Upper lobe of right lung (tissue), 1 donor: Measurements from ENCODE around the gene ASPN. TPM values are rescaled to one million over a fixed set of nuclear protein-coding genes. Genes with fewer than 3 reads are reported as not detected.

Experiments used
- ATAC-seq: fragments of 200-7000 bp; cut with Tn5 transposase; one replicate; pipeline ENCODE4 v1.9.1; 2020; ENCODE audit warnings: mild to moderate bottlenecking, moderate library complexity
- DNase-seq: peaks from one replicate; pipeline ENCODE4 v3.0.0-alpha.2; 2020
- H3K27ac ChIP-seq: fragments of 200-600 bp; one replicate; pipeline ENCODE4 v1.8.0; 2022
- H3K27me3 ChIP-seq: fragments of 200-600 bp; one replicate; pipeline ENCODE4 v1.8.0; 2022; ENCODE audit warnings: mild to moderate bottlenecking
- H3K36me3 ChIP-seq: fragments of 200-600 bp; one replicate; pipeline ENCODE4 v1.8.0; 2022
- H3K4me1 ChIP-seq: fragments of 200-600 bp; one replicate; pipeline ENCODE4 v1.8.0; 2022
- H3K4me3 ChIP-seq: fragments of 200-600 bp; one replicate; pipeline ENCODE4 v1.8.0; 2022; ENCODE audit warnings: mild to moderate bottlenecking
- H3K9me3 ChIP-seq: fragments of 200-600 bp; one replicate; pipeline ENCODE4 v1.8.0; 2022
- intact Hi-C: fragments of 100-400 bp; cut with DNase I; formaldehyde crosslinking; loops from one replicate; pipeline ENCODE4 v1.11.0; 2022
- total RNA-seq: library from RNA; stranded (reverse); fragmentation: NEBNext Ultra II Directional; extraction: Animal tissue kit (Norgen Biotek cat#: 25700); gene quantifications from one replicate; pipeline ENCODE4 v1.2.1, GENCODE V29; 2021
- TF ChIP-seq, protein P1 (sequence below): fragments of 200-600 bp; IDR thresholded peaks from one replicate; pipeline ENCODE4 v1.8.0; 2022; ENCODE audit warnings: antibody characterized with exemption
- donor health status: DM: no; HTN: yes; CAD: no; lungs with severe emphysema.

ASPN gene
- total RNA-seq, 1 donor from 2014 or later: 7.5 TPM

DNA sequence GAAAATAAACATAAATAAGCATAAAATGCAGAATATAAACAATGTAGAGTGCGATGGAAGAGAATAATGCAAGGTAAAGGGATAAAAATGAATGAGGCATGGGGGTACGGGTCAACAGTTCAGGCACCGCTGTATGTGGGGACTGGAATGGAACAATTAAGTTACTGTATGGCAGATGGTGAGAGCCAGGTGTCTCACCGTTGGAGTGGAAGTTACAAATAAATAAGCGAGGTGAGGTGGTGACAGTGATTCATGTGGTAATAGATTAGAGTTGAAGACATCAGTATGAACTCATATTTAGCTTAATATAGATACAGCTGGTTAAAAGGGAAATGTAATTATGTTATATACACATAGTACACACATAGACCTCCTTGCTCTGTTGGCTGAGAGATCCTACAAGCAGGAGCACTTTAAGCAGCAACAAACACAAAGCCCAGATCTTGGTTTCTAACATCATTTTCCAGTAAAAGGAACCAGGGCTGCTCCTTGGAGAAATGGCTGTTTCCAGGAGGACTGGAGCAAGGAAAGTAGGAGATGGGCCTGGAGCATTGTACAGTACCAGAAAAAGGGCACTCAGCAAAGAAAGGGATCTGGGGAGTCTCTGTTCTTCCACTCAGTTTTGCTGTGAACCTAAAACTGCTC, 55.7 kb downstream of the ASPN start:
- intact Hi-C loops: no loop called here

DNA sequence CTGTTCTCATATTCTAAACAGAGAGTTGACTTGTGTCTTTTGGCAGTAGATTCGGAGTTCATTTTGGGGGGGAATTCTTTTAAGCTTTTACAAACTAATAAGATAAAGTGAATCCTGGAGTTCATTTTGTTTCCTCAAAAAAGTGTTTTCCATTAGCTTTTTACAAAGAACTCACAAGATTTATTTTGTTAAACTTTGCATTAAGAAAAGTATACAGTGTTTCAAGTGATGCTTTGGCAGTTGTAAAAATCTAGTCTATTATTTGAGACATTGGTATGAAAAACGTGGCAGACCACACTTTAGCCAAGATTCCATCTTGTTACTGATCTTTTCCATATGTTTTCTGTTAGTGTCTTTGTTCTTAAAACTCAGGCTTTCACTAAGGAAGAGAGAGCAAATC, 56.8 kb downstream of the ASPN start:
- Histone ChIP-seq H3K27ac (no peak overlapping the region), H3K36me3 (no peaks in the 10 kb centered on the region), H3K4me1 (peaks cover 4% of the 10 kb centered on the region), H3K4me3 (no peak overlapping the region), H3K9me3 (no peaks in the 10 kb centered on the region), H3K27me3 (no peaks in the 10 kb centered on the region)
- DNase-seq: no peak
- no peak for ATAC-seq
- intact Hi-C loops: no loop called here
- TF ChIP-seq, protein P1, sequence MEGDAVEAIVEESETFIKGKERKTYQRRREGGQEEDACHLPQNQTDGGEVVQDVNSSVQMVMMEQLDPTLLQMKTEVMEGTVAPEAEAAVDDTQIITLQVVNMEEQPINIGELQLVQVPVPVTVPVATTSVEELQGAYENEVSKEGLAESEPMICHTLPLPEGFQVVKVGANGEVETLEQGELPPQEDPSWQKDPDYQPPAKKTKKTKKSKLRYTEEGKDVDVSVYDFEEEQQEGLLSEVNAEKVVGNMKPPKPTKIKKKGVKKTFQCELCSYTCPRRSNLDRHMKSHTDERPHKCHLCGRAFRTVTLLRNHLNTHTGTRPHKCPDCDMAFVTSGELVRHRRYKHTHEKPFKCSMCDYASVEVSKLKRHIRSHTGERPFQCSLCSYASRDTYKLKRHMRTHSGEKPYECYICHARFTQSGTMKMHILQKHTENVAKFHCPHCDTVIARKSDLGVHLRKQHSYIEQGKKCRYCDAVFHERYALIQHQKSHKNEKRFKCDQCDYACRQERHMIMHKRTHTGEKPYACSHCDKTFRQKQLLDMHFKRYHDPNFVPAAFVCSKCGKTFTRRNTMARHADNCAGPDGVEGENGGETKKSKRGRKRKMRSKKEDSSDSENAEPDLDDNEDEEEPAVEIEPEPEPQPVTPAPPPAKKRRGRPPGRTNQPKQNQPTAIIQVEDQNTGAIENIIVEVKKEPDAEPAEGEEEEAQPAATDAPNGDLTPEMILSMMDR: no peak

More for the DNA sequence above, 55.7 kb downstream of the ASPN start:
- Histone ChIP-seq H3K4me3 (no peak overlapping the region), H3K4me1 (peaks cover 4% of the 10 kb centered on the region), H3K27ac (peak overlapping the region; percentile 14), H3K9me3 (no peaks in the 10 kb centered on the region), H3K27me3 (no peaks in the 10 kb centered on the region), H3K36me3 (no peaks in the 10 kb centered on the region)
- no peak for ATAC-seq
- TF ChIP-seq, protein P1: no peak
- DNase-seq: no peak

DNA sequence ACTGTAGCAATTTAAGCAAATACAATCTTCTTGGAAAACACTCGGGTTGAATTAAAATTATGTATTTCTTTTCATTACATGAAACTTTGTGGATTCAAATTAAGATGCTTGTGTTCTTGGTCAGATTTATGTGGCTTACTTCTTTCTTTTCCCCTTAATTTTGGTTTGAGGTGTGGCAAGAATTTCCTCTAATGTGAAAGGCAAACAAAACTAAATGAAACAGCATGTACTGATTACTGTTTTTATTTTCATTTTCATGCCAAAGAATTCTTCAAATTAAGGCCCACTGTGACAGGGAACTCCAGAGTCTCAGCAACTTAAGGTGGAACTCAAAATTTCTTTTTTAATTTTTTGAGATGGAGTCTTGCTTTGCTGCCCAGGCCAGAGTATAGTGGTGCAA, 58.0 kb downstream of the ASPN start, which contains the start of gene OMD:
Gene OMD, minus strand, starts transcription at position 132 of the 400 bp plus-strand sequence. CDS start 6,913 bp downstream, outside the sequence.
- no peak for DNase-seq
- Histone ChIP-seq H3K36me3 (no peaks in the 10 kb centered on the region), H3K9me3 (no peaks in the 10 kb centered on the region), H3K4me1 (peaks cover 4% of the 10 kb centered on the region), H3K27ac (no peak within 1 kb of the TSS), H3K27me3 (no peaks in the 10 kb centered on the region), H3K4me3 (peak within 1 kb of the TSS; percentile 25)
- intact Hi-C loops: no loop called here
- TF ChIP-seq, protein P1: no peak
- ATAC-seq: no peak

DNA sequence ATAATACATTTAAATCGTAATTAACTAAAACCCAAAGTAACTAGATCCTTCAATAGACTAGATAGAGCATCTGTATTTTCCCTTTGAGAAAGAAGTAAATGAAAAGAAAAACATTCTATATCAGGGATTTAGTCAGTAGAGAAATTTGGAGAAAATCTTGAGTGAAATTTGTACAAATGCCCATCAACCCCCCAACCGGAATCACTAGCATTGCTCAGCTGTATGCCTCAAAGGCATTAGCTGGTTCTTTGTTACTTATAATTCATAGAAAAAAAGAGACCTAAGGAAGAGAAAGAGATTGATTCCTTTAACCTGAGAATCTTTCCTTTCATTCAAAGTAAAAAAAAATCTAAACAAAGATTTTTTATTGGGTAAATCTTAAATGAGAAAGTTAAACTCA, 58.7 kb downstream of the ASPN start:
- Histone ChIP-seq H3K36me3 (no peaks in the 10 kb centered on the region), H3K27me3 (no peaks in the 10 kb centered on the region), H3K9me3 (no peaks in the 10 kb centered on the region), H3K27ac (no peak overlapping the region), H3K4me3 (peak overlapping the region; percentile 25), H3K4me1 (peaks cover 4% of the 10 kb centered on the region)
- no peak for DNase-seq
- intact Hi-C loops: no loop called here
- TF ChIP-seq, protein P1: no peak
- ATAC-seq: no peak

DNA sequence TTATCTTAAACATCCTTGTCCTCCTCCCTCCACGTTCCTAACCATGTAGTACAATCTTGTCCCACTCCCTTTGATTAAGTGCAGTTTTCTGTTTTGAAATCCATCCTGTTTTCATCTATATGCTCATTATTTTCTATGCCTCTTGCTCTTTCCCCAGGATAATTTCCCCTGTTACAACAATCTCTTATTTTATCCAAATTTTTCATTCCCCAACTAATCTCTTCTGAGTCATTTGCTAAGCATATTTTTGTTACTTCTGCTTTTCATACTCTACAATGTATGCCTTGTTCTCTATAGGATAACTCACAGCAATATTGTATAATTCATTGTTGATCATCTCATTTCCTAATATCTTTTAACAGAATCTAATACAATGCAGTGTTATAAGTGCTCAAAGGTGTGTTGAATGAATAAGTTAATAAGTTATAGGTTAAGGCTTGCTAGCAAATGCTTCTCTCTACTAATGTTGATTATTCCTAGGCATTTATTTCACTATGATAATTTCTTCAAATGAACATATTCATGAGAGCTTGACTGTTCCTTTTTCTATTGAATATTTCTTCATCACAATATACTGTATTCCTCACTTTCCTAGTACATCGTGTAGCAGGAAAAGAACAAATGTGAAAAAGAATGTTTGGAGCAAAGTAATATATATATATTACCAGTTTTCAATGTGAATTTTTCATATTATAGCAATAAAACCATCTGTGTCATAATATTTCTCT, 59.5 kb downstream of the ASPN start:
- Histone ChIP-seq H3K4me3 (peak overlapping the region; percentile 25), H3K9me3 (no peaks in the 10 kb centered on the region), H3K27ac (no peak overlapping the region), H3K4me1 (peaks cover 4% of the 10 kb centered on the region), H3K36me3 (no peaks in the 10 kb centered on the region), H3K27me3 (no peaks in the 10 kb centered on the region)
- DNase-seq (no peak), ATAC-seq (no peak)
- intact Hi-C loops: no loop called here
- TF ChIP-seq, protein P1: no peak
